ENCODE results near the gene PHETA1. TPM values are rescaled to one million over a fixed set of nuclear protein-coding genes. Genes with fewer than 3 reads are reported as not detected.
"Not testable (repeated sequence)": the region's sequence is repeated elsewhere in the genome, so short reads cannot be mapped to it uniquely, and the experiment has no call there.

The PHETA1 gene
- total and polyA plus RNA-seq, 2 experiments from 2014 or later: 7.9 to 12.9 TPM

GRCh38 chr12:111340231-111340630 is 28.7 kb downstream of the PHETA1 start:
- Histone ChIP-seq H3K4me3 (no peak overlapping the region), H3K4me2 (ENCODE audit: unreplicated experiment) (no peak overlapping the region), H3K27ac (no peak overlapping the region), H2AFZ (no peak overlapping the region), H3K9ac (no peak overlapping the region), H3K79me2 (ENCODE audit: insufficient read depth) (no peaks in the 10 kb centered on the region), H4K20me1 (ENCODE audit: insufficient read depth) (no peaks in the 10 kb centered on the region), H3K36me3 (ENCODE audit: low read depth) (no peaks in the 10 kb centered on the region), H3K9me2 (ENCODE audit: insufficient read depth) (no peaks in the 10 kb centered on the region), H3K4me1 (ENCODE audit: insufficient read depth) (no peaks in the 10 kb centered on the region), H3K9me3 (ENCODE audit: low read depth) (no peaks in the 10 kb centered on the region), H3K27me3 (replicated peaks; ENCODE audit: insufficient read depth) (peaks cover 10% of the 10 kb centered on the region; the same call in 1 of the 2 replicates), H3F3A (ENCODE audit: insufficient read depth) (no peaks in the 10 kb centered on the region)
- TF ChIP-seq EZH2phosphoT487 (IDR thresholded peaks at IDR 0.05; ENCODE audit: insufficient read depth, low read depth): no peak
- TF ChIP-seq EZH2 (IDR thresholded peaks at IDR 0.05; ENCODE audit: insufficient read depth, poor library complexity, severe bottlenecking): no peak
- DNase-seq: no peak
- 48 to 70% methylated on average over 1 of the region's 1 CpG for WGBS, 2 experiments (ENCODE audit: low coverage in 1 of 2, low lambda C conversion rate in 2 of 2, missing lambda C conversion rate in 2 of 2)
- in situ Hi-C loops (cut with MboI): no loop called here

- Histone ChIP-seq H3K79me2 (ENCODE audit: insufficient read depth) (no peaks in the 10 kb centered on the region), H4K20me1 (ENCODE audit: insufficient read depth) (no peaks in the 10 kb centered on the region), H3K36me3 (ENCODE audit: low read depth) (no peaks in the 10 kb centered on the region), H3K27me3 (replicated peaks; ENCODE audit: insufficient read depth) (peaks cover 10% of the 10 kb centered on the region; the same call in 1 of the 2 replicates), H3K27ac (no peak overlapping the region), H3K9me2 (ENCODE audit: insufficient read depth) (no peaks in the 10 kb centered on the region), H2AFZ (no peak overlapping the region), H3K4me1 (ENCODE audit: insufficient read depth) (no peaks in the 10 kb centered on the region), H3K4me2 (ENCODE audit: unreplicated experiment) (no peak overlapping the region), H3F3A (ENCODE audit: insufficient read depth) (no peaks in the 10 kb centered on the region), H3K4me3 (no peak overlapping the region), H3K9me3 (ENCODE audit: low read depth) (no peaks in the 10 kb centered on the region), H3K9ac (no peak overlapping the region)
- WGBS, 2 experiments (ENCODE audit: low coverage in 1 of 2, low lambda C conversion rate in 2 of 2, missing lambda C conversion rate in 2 of 2): 57 to 64% methylated on average over 7 of the region's 7 CpGs
- in situ Hi-C loops (cut with MboI): no loop called here
- TF ChIP-seq EZH2phosphoT487 (IDR thresholded peaks at IDR 0.05; ENCODE audit: insufficient read depth, low read depth): no peak
- no peak for TF ChIP-seq EZH2 (IDR thresholded peaks at IDR 0.05; ENCODE audit: insufficient read depth, poor library complexity, severe bottlenecking)
- DNase-seq: no peak
Measured at GRCh38 chr12:111339321-111339938, 29.5 kb downstream of the PHETA1 start.

GRCh38 chr12:111338096-111338495 is 30.8 kb downstream of the PHETA1 start:
- Histone ChIP-seq H3K9me3 (ENCODE audit: low read depth) (no peaks in the 10 kb centered on the region), H3K36me3 (ENCODE audit: low read depth) (no peaks in the 10 kb centered on the region), H3K9me2 (ENCODE audit: insufficient read depth) (no peaks in the 10 kb centered on the region), H3K27me3 (replicated peaks; ENCODE audit: insufficient read depth) (peaks cover 10% of the 10 kb centered on the region; the same call in 1 of the 2 replicates), H2AFZ (no peak overlapping the region), H3K4me2 (ENCODE audit: unreplicated experiment) (no peak overlapping the region), H3K79me2 (ENCODE audit: insufficient read depth) (no peaks in the 10 kb centered on the region), H4K20me1 (ENCODE audit: insufficient read depth) (no peaks in the 10 kb centered on the region), H3F3A (ENCODE audit: insufficient read depth) (no peaks in the 10 kb centered on the region), H3K27ac (no peak overlapping the region), H3K4me3 (no peak overlapping the region), H3K4me1 (ENCODE audit: insufficient read depth) (no peaks in the 10 kb centered on the region), H3K9ac (no peak overlapping the region)
- WGBS, 2 experiments (ENCODE audit: low coverage in 1 of 2, low lambda C conversion rate in 2 of 2, missing lambda C conversion rate in 2 of 2): 61 to 65% methylated on average over 12 of the region's 12 CpGs
- in situ Hi-C loops (cut with MboI): no loop called here
- TF ChIP-seq EZH2phosphoT487 (IDR thresholded peaks at IDR 0.05; ENCODE audit: insufficient read depth, low read depth): no peak
- TF ChIP-seq EZH2 (IDR thresholded peaks at IDR 0.05; ENCODE audit: insufficient read depth, poor library complexity, severe bottlenecking): no peak
- DNase-seq: no peak

GRCh38 chr12:111337371-111337770 is 31.5 kb downstream of the PHETA1 start:
- WGBS, 2 experiments (ENCODE audit: low coverage in 1 of 2, low lambda C conversion rate in 2 of 2, missing lambda C conversion rate in 2 of 2): 62 to 63% methylated on average over 5 of the region's 5 CpGs
- Histone ChIP-seq H3K36me3 (ENCODE audit: low read depth) (no peaks in the 10 kb centered on the region), H3K4me2 (ENCODE audit: unreplicated experiment) (no peak overlapping the region), H3K79me2 (ENCODE audit: insufficient read depth) (no peaks in the 10 kb centered on the region), H3K27me3 (replicated peaks; ENCODE audit: insufficient read depth) (peaks cover 10% of the 10 kb centered on the region; the same call in 1 of the 2 replicates), H3K9ac (no peak overlapping the region), H3K9me3 (ENCODE audit: low read depth) (no peaks in the 10 kb centered on the region), H4K20me1 (ENCODE audit: insufficient read depth) (no peaks in the 10 kb centered on the region), H2AFZ (no peak overlapping the region), H3K27ac (no peak overlapping the region), H3K4me1 (ENCODE audit: insufficient read depth) (no peaks in the 10 kb centered on the region), H3K9me2 (ENCODE audit: insufficient read depth) (no peaks in the 10 kb centered on the region), H3F3A (ENCODE audit: insufficient read depth) (no peaks in the 10 kb centered on the region), H3K4me3 (no peak overlapping the region)
- no peak for DNase-seq
- no peak for TF ChIP-seq EZH2 (IDR thresholded peaks at IDR 0.05; ENCODE audit: insufficient read depth, poor library complexity, severe bottlenecking)
- TF ChIP-seq EZH2phosphoT487 (IDR thresholded peaks at IDR 0.05; ENCODE audit: insufficient read depth, low read depth): no peak
- in situ Hi-C loops (cut with MboI): no loop called here

- H3K9ac ChIP-seq; in situ Hi-C loops (cut with MboI); H3K9me2 ChIP-seq (ENCODE audit: insufficient read depth); H3K4me1 ChIP-seq (ENCODE audit: insufficient read depth); H3F3A ChIP-seq (ENCODE audit: insufficient read depth); H3K27ac ChIP-seq; H3K4me2 ChIP-seq (ENCODE audit: unreplicated experiment); H3K79me2 ChIP-seq (ENCODE audit: insufficient read depth); H2AFZ ChIP-seq; H3K4me3 ChIP-seq; H3K9me3 ChIP-seq (ENCODE audit: low read depth); H4K20me1 ChIP-seq (ENCODE audit: insufficient read depth); H3K36me3 ChIP-seq (ENCODE audit: low read depth); DNase-seq: not testable (repeated sequence)
- WGBS, 2 experiments (ENCODE audit: low coverage in 1 of 2, low lambda C conversion rate in 2 of 2, missing lambda C conversion rate in 2 of 2): 67 to 72% methylated on average over 6 of the region's 6 CpGs
- H3K27me3 ChIP-seq (replicated peaks; ENCODE audit: insufficient read depth): peaks cover 10% of the 10 kb centered on the region; the same call in 1 of the 2 replicates
Measured at GRCh38 chr12:111336411-111336810, 32.5 kb downstream of the PHETA1 start.

Measured in GM23248 (cell line).